ENCODE measurements around the gene HERC4.
"Not testable (repeated sequence)": the region's sequence is repeated elsewhere in the genome, so short reads cannot be mapped to it uniquely, and the experiment has no call there.

HERC4 gene

GRCh38 chr10:68090586-68090985 lies 15.5 kb upstream of the HERC4 start:
- DNase-seq: no peak

- no peak for DNase-seq
These were observed 13.7 kb upstream of the HERC4 start for GRCh38 chr10:68088740-68089139.

GRCh38 chr10:68087685-68088401 lies 12.8 kb upstream of the HERC4 start:
- no peak for DNase-seq

- no peak for DNase-seq
These were observed 12.0 kb upstream of the HERC4 start for GRCh38 chr10:68086910-68087684.

- no peak for DNase-seq
These were observed 10.9 kb upstream of the HERC4 start for GRCh38 chr10:68086011-68086410.

- DNase-seq: no peak
These were observed 9.4 kb upstream of the HERC4 start for GRCh38 chr10:68084469-68084868.

GRCh38 chr10:68083953-68084352 lies 8.9 kb upstream of the HERC4 start:
- DNase-seq: no peak

- DNase-seq: no peak
These were observed 7.8 kb upstream of the HERC4 start for GRCh38 chr10:68082872-68083271.

GRCh38 chr10:68081916-68082315 lies 6.8 kb upstream of the HERC4 start:
- DNase-seq: no peak

- no peak for DNase-seq
These were observed 5.9 kb upstream of the HERC4 start for GRCh38 chr10:68080853-68081431.

- no peak for DNase-seq
These were observed 4.4 kb upstream of the HERC4 start for GRCh38 chr10:68079434-68079833.

GRCh38 chr10:68077026-68077425 lies 1.9 kb upstream of the HERC4 start:
- no peak for DNase-seq

GRCh38 chr10:68076081-68076480 lies 998 bp upstream of the HERC4 start:
- DNase-seq: not testable (repeated sequence)

- no peak for DNase-seq
These were observed 494 bp upstream of the HERC4 start for GRCh38 chr10:68075550-68076004.

GRCh38 chr10:68074031-68074774 lies 880 bp downstream of the HERC4 start:
- DNase-seq: no peak

- DNase-seq: no peak
These were observed 1.5 kb downstream of the HERC4 start for GRCh38 chr10:68073631-68074030.

GRCh38 chr10:68067508-68067907 lies 7.6 kb downstream of the HERC4 start:
- DNase-seq: no peak

- DNase-seq: no peak
These were observed 8.1 kb downstream of the HERC4 start for GRCh38 chr10:68067029-68067428.

- DNase-seq: no peak
These were observed 21.5 kb downstream of the HERC4 start for GRCh38 chr10:68053553-68053952.

GRCh38 chr10:68052463-68052862 lies 22.6 kb downstream of the HERC4 start:
- DNase-seq: no peak

GRCh38 chr10:68049289-68050078 lies 25.6 kb downstream of the HERC4 start:
- no peak for DNase-seq

- no peak for DNase-seq
These were observed 27.3 kb downstream of the HERC4 start for GRCh38 chr10:68047554-68048327.

Data from cortex of kidney (tissue), 1 donor.